NCI-H2081 treated with DMSO at 0.1 percent for 48 hours (cell line): ENCODE measurements around the gene LENG1.

Experiments
- DNase-seq: peaks from one replicate; lab custom pipeline; 2025; lab: John Stamatoyannopoulos, UW

LENG1 gene

DNA sequence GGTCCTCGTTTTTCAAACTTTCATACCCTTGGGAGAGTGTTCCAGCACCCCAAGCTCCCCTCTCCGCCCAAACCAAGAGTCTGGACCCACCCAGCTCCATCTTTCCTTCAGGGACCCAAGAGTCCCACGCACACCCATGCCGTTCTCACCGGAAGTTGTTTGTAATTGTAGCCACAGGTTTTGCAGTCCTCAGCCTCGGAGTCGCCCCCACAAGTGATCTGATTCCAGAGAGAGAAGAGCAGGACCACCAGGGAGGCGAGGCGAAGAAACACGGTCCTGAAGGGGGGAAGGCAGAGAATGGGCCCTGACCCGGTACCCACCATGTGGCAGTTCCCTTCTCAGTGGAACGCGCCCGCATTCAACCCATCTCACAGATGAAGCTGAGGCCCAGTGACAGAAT is 3.4 kb upstream of the LENG1 start:
- no peak for DNase-seq

DNA sequence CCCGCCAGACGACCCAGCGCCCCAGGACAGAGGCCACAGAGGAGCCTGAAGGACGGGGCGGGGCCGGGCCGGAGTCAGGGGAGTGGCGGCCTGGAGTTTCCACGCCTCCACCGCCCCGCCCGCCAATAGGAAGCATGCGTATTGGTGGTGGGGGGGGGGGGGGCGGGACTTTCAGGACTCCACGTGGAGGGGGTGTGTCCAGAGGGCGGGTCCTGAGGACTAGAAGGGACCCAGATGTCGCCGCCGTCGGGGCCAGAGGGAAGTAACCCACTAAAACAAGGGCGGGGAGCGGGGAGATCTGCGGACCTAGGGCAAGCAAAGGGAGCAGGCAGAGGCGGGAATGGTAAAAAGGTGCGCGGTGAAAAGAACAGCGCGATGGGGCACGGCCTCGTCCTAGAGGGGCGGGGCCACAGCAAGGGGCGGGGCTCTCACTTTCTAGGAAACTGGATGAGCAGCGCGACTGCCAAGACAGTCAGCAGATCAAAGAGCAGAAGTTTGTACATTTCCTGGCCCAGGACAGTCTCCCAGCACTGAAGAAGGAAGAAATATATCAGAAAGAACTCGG is 2.8 kb upstream of the LENG1 start:
- DNase-seq: no peak

DNA sequence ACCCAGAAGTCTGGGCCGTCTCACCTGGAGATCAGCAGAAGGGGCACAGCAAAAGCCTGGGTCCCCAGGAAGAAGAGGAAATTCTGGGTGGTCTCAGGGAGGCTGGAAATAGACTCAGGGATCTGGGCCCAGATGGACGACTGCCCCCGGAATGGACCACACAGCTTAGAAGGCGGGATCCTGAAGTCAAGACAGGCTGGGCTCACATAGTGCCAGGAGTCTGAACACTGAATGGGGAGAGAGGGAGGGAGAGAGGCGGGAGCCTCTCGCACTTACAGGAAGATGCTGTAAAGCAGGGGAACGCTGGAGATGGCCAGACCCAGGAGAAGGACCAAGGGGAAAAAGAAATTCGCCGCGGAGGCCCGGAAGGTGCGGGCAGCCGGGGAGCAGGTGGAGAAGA is 1.3 kb upstream of the LENG1 start:
- DNase-seq: no peak

DNA sequence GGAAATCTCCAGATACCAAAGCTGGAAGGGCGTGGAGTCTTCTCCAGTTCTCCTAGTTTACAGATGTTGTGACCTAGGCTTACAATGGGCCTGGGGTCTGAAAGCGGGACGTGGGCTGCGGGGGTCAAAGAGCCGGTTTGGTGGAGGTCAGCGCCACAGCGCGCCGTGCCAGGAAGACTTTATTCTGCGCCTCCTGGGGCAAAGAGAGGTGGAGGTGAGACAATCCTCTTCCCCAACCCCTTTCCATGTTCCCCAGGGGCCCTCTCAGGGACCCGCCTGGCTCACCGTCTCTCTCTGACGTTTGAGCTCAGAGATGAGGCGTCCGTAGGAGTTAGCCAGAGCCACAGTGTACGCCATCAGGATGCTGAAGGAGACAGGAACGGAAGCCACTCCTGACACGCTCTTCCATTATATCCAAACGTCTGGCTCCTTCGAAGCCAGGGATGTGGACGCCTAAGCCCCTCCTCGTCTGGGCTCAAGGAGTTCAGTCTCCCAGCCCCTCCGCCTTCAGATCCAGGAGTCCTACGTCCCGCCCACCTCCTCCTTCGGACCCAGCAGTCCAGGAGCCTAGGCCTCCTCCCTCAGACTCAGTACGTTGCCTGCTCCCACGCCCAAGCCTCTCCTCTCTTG is 776 bp upstream of the LENG1 start:
- DNase-seq: no peak

DNA sequence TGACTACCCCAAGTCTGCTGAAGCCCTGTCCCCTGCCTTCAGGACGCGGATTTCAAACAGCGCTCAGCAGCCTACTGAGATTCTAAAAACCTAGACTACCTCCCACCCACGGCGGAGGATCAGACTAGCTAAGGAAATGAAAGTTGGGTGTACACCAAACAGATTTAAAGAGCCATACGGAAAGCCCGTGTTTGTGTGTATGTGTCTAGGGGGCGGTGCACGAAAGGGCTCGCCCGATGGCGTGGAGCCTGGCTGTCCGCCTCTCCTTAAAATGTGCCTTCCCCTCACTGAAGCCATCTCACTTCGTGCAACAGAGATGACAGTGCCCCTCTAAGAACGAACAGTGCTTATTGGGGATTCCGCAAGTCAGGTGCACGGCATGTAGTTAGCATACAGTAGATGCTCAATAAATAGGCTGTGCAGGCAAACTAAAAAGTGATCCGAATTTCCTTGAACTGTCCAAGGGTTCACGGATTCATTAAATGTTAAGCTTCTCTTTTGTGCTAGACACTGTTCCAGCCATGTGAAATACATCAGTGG is 639 bp downstream of the LENG1 start:
- DNase-seq: no peak

DNA sequence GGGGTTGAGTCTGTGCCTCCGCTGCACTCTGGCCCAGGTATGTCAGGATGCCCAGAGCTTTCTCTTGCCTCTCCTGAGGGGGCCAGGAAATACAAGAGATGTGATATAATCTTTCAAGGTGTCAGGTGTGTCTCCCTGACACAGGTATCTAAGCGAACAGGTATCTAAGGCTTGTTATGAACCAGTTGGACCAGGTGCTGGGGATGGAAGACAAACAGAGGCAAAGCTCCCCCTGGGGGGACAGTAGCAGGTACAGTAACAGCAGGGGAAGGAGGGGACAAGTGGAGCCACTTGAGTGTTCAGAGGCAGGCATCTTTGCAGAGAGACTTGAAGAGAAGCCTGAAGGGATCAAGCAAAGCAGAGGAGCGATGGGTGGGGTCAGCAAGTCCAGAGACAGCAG is 2.6 kb downstream of the LENG1 start:
- no peak for DNase-seq

DNA sequence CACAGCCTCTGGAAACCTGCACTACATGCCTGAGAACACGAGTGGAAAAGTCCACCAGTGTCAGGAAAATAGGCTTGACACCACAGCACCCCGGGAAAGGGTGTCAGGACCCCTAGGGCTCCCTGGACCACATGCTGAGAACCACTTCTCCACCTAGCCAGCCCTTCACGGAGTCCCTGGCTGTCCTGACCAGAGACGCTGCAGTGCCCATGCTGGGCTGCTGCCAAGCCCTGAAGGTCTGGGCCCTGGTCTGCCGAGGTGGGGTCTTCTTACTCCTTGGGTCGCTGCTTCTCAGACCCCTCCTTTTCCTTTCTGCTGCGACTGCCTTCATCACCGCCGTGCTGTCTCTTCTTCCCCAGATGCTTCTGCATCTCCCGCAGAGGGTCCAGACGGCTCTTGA is 3.0 kb downstream of the LENG1 start:
- no peak for DNase-seq

DNA sequence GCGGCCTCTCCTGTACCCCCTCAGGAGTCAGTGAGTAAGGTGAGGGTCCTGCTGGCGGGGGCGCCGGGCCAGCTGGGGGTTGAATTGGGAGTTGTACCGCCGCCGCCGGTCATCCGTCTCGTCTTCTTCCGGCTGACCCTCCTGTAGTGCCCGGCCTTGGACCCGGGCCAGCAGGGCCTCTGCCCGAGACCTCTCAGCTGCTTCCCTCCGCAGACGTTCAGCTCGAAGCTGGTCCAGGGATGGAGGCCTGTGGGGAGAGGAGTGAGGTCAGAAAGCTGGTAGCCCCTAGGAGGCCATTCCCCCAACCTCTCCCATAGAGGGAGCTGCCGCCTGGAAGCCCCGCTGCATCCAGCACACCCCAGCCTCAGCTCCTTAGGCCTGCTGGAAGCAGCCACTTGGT is 3.8 kb downstream of the LENG1 start:
- no peak for DNase-seq

DNA sequence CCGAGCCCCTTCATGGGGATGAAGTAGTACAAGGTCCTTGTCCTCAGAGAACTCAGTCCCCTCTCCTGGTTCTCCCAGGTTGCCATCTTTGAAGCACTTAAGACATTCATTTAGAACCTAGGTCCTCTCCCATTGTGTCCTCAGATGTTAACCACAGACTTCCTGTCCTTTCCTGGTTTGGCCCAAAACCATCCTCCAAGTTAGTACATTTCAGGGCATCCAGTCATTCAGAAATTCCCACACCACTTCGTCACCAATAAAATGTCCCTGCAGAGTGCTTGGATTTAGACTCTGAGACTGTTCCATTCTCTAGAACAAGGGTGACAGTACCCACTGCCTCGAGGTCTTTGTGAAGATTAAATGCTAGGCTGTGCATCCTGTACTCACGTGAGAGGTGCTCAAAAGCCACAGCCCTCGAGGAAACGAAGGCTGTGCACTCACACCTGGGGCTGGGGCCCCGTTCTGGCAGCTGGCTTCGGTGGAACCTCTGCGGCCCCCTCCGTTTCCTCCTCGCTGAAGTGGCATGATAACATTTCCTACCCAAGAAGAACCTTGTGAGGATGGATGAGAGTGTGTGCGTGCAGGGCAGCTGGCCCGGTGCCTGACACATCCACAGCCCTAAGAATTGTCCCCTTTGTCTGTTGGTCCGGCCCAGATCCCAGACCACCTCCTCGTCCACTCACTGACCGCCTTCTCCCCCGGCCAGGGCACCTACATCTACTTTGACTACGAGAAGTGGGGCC is 4.7 kb downstream of the LENG1 start:
- no peak for DNase-seq

DNA sequence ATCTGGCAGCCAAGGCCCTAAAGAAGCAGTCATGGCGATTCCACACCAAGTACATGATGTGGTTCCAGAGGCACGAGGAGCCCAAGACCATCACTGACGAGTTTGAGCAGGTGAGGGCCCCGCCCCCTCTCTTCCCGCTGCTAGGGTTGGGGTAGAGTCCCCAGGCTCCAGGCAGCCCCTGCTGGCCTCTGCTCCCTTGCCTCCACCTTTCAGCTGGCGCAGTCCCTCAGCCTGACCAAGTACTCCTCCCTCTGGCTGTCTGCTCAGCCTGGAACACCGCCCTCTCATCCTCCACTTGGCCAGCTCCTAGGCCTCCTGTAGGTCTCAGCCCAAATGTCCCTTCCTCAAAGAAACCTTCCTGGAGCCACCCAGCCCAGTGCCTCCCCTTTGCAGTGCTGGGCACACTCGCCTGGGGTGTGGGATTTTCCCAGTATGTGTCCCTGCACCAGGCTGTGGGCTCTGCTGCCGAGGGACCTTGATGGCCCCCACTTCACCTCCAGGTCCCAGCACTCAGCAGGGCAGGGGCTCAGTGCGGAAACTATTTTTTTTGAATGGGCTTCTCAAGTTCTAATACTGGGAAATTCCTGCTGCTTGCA is 5.7 kb downstream of the LENG1 start:
- DNase-seq: no peak

DNA sequence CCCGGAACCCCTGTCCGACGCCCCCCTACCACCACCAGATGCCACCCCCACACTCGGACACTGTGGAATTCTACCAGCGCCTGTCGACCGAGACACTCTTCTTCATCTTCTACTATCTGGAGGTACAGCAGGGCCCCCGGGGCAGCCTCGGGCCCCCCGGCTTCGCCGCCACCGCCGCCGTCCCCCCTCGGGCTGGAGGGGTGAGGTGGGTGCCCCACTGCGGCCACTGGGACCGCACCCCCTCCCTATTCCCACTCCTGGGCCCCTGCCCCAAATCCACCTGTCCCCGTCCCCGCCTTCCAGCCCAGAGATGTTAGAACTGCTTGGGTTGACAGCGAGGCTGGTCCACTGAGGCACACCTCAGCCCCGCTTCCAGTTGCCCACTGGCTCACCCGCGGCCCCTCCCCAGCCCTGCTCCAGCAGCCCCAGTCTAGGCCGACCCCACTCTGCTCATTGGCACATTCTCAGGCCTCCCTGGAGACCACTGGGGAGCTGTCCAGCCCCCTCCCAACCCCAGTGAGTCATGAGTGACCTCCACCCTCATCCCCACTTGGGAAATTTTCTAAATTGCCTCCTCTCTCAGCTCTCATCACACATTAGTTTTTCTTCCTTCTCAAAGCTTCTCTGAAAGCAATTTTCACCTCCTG is 6.5 kb downstream of the LENG1 start:
- DNase-seq: no peak

DNA sequence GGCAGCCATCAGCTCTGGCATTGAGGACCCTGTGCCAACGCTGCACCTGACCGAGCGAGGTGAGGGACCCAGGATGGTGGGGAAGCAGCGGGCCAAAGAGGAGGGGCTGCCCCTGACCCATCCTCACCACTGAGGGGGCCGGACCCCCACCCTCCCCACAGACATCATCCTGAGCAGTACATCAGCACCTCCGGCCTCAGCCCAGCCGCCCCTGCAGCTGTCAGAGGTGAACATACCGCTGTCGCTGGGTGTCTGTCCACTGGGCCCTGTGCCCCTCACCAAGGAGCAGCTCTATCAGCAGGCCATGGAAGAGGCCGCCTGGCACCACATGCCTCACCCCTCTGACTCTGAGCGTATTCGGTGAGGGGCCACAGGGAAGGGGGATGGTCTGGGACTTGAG is 7.3 kb downstream of the LENG1 start:
- DNase-seq: no peak

DNA sequence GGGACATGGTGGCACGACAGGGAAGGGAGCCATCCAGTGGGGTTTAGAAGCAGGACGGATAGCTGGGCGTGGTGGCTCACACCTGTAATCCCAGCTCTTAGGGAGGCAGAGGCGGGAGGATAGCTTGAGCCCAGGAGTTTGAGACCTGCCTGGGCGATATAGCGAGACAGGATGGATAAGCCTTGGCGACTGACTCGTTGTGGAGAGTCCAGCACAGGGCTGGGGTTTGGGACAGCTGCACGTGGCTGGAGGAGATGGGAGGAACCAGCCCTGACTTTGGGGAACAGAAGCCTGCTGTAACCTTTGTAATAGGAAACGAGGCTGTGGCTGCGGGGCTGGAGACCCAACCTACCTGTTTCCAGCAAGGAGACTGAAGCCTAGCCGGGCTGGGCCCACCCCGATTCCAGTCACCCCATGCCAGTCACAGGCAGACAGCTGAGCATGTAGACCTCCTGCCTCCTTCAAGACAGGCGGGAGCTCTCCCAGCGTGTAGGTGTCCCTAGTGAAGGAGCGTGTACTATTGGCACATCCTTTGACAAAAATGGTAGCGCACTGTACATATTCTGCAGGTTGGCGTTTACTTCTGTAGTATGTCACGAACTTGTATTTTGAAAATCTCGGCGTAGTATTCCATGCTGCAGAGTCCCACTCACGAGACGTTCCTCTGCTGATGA is 8.0 kb downstream of the LENG1 start:
- DNase-seq: no peak

DNA sequence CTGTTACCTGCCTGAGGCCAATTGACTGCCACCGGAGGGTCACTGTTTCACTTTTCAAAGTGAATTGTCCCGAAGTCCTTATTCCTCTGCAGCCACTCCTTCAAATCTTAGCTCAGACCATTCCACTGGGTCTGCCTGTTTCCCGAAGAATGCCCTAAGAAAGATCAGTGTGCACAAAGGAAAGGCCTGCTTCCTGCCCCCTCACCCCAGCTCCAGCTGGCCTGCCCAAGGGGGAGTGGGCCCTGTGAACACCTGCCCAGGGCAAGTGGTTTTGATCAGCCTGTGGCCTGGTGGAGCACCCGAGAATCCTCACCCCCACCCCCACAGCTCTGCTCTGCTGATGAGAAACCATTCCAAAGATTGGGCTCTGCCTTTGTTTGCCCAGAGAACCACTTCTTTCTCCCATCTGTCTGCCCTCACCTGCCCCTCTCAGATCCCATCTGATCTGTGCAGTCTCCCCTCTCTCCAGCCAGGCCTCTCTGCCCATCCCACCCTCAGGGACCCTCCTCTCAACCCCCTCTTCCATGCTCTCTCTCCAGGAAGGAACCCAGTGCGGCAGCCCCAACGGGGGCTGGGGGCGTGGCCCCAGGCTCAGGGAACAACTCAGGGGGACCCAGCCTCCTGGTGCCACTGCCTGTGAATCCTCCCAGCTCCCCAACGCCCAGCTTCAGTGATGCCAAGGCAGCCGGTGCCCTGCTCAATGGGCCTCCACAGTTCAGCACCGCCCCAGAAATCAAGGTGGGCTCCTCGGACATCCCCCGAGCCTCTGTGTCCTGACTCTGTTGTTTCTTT is 10.3 kb downstream of the LENG1 start:
- DNase-seq: no peak

DNA sequence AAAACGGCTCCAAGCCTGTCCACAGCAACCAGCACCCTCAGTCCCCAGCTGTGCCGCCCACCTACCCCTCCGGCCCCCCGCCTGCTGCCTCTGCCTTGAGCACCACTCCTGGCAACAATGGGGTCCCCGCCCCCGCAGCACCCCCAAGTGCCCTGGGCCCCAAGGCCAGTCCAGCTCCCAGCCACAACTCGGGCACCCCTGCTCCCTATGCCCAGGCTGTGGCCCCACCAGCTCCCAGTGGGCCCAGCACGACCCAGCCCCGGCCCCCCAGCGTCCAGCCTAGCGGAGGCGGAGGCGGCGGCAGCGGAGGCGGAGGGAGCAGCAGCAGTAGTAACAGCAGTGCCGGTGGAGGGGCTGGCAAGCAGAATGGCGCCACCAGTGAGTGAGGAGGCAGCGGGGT is 11.4 kb downstream of the LENG1 start:
- no peak for DNase-seq

DNA sequence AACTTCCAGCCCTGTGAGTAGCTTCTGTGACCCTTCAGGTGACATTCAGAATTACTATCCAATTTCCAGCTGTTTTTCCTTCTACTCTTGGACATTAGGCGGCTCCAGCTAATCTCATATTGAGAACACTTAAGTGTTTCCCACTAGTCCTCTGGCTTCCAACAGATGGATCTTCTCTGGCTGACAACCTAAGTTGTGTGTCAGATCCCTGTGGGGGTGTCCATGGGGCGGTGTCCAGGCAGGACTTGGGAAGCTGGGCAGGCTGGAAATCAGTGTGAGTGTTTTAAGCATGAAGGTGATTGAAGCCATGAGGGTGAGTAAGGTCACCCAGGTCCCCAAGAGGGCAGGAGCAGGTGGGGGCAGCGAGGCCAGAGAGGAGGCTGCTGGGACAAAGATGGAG is 11.8 kb downstream of the LENG1 start:
- DNase-seq: no peak

DNA sequence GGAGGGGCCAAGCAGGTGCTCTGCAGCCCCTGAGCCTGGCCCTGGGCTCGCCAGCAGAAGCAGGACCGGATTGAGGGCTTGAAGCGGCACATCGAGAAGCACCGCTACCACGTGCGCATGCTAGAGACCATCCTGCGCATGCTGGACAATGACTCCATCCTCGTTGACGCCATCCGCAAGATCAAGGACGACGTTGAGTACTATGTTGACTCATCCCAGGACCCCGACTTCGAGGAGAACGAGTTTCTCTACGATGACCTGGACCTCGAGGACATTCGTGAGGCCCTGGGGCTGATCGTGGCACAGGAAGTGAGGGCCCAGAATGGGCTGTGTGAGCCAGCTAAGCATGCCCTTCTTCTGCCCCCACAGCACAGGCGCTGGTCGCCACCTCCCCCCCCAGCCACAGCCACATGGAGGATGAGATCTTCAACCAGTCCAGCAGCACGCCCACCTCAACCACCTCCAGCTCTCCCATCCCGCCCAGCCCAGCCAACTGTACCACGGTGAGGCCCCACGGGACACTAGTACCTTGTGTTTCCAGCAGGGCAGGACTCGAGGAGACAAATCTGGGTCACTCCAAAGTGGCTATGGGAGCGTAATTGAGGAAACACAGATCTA is 13.9 kb downstream of the LENG1 start:
- no peak for DNase-seq

DNA sequence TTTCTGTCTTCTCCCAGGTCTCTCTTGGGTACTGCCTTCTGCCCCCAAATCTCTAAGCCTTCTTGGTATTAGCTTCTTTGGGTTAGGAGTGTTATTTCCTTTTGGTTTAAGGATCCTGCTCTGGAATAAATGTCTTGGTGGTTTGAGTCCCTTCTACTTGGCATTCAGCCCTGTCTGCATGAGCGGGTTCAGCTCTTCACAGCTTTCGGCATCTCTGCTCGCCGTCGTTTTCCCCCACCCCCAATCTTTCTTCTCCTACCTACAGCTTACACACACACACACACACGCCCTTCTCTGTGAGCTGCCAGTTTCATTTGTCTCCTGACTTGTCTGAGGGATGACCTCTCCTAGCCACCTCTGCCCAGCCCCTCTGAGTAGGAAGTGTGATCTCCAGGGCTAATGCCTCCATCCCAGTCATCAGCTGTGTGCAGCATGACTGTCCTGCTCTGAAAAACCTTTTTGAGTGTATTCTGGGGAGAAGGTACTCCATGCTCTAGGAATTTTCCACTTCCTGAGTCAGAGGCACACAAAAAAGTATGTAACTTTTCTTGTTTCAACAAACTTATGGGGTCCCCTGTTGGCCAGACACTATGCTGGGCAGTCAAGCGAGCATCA is 17.2 kb downstream of the LENG1 start:
- DNase-seq: no peak

DNA sequence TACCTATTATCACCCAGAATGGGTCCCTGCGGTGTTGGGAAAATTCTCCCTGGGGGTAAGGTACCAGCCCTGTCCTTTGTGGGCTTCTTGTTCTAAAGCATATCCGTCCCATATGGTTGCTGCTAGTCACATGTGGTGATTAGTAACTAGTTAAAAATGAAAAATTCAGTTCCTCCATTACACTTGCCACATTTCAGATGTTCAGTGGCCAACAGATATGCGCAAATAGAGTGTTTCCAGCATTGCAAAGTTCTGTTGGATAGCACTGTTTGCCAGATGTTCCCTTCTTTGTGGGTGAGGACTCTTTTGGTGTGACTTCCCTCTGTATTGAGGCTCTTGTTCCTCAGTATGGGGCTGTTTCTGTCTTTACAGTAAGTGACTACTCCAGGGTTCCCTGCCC is 18.2 kb downstream of the LENG1 start:
- DNase-seq: no peak
